Left renal cortex interstitium (tissue), 4 donors: Measurements from ENCODE around the gene WWC2. TPM values are rescaled to one million over a fixed set of nuclear protein-coding genes. Genes with fewer than 3 reads are reported as not detected.
"Not testable (repeated sequence)": the region's sequence is repeated elsewhere in the genome, so short reads cannot be mapped to it uniquely, and the experiment has no call there.

ENCODE experiments used
- DNase-seq, 4 donors: peaks; one replicate each; pipeline ENCODE4 v3.0.0-alpha.2; 2013; ENCODE audit warnings: low read depth in 4 of 4, low spot score in 2 of 4, missing footprints in 1 of 4
- polyA plus RNA-seq, 4 donors: library from polyadenylated mRNA; unstranded; fragments of 120-200 nt; gene quantifications; one replicate each; pipeline ENCODE4 v1.2.1, GENCODE V29; 2013; ENCODE audit not compliant: insufficient read length in 4 of 4

WWC2 gene
- polyA plus RNA-seq, 4 donors, result 47.3 to 68.7 (median 56.7) TPM

- not testable (repeated sequence) for DNase-seq
Measured at GRCh38 chr4:183193730-183194338, 94.8 kb downstream of the WWC2 start.

- DNase-seq, result no peak
Measured at GRCh38 chr4:183195534-183195933, 96.5 kb downstream of the WWC2 start.

GRCh38 chr4:183197140-183197539 is 98.1 kb downstream of the WWC2 start:
- no peak for DNase-seq

DNA sequence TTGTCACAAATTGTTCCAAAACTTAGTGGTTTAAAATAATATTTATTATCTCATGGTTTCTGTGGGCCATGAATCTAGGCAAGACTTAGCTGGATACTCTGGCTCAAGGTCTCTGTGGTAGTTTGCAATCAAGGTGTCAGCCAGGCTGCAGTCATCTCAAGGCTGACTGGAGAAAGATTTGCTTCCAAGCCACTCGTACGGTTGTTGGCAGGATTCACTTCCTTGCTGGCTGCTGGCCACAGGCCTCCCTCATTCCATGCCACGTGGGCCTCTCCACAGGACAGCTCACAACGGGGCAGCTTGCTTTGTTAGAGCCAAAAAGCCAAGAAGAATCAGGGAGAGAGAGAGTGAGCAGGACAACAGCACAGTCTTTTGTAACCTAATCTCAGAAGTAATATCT is 101.4 kb downstream of the WWC2 start:
- no peak for DNase-seq

DNA sequence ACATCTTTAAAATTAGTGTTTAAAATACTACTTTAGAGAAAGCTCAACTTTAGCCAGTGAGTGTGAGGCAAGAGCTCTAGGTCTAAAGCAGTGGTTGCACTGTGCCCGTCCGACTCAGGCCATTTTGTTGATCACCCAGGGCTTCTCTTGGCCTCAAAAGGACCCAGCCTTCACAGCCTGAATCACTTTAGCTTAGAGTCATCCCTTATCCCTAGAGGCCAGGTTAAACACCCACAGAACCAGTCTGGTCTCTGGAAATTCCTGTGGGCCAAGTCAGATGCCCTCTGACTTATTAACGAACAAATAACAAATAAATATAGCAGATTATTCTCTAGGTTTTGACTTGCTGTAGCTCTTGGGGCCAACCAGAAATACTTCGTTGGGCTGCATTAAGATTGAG is 102.3 kb downstream of the WWC2 start:
- no peak for DNase-seq

DNA sequence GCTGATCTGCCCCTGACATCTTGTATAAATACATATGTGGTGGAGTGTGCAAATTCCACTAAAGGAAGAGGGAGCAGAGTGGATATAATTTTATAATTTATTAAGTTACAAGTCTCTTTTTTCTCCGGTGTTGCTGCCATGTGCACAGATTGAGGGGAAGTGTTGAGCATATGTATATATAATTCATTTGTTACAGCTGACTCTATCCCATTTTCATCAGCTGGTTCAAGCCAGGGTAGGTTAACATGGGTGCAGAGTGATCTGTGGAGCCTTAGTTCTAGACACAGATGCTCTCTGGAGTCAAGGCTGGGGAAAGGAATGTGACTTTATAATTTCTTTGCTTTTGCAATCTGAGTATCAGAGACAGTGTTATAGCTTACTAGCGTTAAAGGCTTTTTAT is 103.5 kb downstream of the WWC2 start:
- DNase-seq, result no peak

DNA sequence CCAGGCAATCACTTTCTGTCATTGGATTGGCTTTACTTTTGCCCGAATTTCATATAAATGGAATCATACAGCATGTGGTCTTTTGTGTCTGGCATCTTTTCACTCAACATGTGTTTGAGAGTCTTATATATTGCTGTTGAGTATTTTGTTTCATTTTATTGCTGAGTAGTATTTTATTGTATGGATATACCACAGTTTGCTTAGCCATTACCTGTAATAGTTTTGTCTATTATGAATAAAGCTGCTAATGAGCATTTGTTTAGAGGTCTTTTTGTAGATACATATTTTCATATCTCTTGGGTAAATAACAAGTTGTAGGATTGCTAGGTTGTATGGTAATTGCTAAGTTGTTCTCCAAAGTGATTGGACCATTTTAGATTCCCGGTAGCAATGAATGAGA is 105.7 kb downstream of the WWC2 start:
- DNase-seq, result no peak

DNA sequence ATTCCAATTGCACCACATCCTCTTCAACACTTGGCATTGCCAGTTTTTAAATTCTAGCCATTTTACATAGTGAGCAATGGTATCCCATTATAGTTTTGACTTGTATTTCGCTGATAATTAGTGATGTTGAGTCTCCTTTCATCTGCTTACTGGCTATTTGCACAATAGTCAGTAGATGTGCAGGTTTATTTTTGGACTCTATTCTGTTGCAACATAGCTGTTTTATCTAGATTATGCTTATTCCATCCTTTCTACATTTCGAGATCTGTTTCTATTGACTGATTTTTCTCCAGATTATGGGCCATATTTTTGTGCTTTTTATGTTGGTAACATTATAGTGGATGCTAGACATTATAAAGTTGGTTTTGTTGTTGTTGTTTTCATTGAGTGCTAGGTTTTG is 106.1 kb downstream of the WWC2 start:
- DNase-seq, result no peak

DNA sequence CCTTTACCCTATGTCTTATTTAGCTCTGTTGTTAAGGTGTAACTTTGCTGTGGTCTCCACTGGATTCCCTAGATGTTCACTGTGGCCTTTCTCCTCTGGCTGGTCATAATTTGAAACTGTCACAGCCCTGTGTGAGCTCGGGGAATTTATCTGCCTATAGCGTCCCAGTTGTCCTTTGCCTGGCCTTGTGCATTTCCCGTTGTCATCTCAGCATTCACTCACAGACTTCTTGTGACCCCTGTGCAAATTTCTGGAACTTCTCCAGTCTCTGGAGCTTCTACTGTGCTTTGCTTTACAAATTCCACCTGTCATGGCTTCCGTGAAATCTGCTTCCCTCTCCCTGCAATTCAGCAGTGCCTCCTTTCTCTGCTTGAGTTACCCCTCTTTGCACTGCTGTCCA is 106.7 kb downstream of the WWC2 start:
- peak in 3 of 4 donors; percentile 13 to 37 (median 29) for DNase-seq

DNA sequence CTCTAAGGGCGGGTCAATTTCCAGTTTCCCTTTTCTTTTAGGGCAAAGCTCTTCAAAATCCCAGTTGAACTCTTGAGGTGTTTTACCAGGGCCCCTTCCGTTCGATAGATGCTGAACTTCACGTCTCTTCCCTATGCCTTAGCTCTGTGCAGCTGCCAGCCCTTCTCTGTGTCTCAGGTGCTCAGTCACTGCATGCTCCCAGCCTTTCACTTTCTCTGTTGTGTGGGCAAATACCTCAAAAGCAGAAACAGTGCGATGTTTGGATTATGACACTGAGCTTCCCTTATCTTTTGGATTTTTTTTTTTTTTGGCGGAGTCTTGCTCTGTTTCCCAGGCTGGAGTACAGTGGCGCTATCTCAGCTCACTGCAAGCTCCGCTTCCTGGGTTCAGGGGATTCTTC is 112.5 kb downstream of the WWC2 start:
- DNase-seq, result no peak

- no peak for DNase-seq
Measured at GRCh38 chr4:183213996-183214395, 114.9 kb downstream of the WWC2 start.

- no peak for DNase-seq
Measured at GRCh38 chr4:183214912-183215488, 115.9 kb downstream of the WWC2 start.

GRCh38 chr4:183220236-183220635 is 121.2 kb downstream of the WWC2 start:
- DNase-seq, result no peak

DNA sequence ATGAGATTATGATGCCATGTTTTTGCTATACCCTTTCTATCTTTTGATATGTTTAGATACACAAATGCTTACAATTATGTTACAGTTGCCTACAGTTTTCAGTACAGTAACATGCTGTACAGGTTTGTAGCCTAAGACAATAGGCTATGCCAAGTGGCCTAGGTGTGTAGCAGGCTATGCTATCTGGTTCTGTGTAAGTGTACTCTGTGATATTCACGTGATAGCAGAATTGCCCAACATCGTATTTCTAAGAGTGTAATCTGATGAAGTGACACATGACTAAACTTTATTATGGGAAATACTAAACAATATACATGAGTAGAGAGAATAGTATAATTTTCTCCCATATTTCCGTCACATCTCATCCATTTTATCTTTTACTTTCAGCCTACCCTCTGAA is 124.0 kb downstream of the WWC2 start:
- no peak for DNase-seq

DNA sequence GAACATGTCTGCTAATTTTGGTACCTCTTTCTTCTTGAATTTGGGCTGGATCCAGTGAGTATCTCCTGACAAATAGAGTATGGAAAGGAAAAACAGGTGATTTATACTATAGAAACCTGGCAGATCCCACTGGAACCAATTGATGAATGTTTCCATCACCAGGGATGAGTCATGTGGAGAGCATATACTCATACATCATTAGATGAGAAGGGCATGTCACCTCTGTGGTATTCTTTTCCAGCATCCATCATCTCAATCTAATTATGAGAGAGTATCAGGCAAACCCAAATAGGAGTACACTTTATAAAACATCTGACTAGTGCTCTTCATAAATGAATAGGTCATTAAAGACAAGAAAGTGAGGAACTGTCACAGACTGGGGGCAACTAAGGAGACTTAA is 130.3 kb downstream of the WWC2 start:
- no peak for DNase-seq

- no peak for DNase-seq
Measured at GRCh38 chr4:183240581-183241321, 141.7 kb downstream of the WWC2 start.

GRCh38 chr4:183241322-183241640 is 142.2 kb downstream of the WWC2 start:
- DNase-seq, result no peak

DNA sequence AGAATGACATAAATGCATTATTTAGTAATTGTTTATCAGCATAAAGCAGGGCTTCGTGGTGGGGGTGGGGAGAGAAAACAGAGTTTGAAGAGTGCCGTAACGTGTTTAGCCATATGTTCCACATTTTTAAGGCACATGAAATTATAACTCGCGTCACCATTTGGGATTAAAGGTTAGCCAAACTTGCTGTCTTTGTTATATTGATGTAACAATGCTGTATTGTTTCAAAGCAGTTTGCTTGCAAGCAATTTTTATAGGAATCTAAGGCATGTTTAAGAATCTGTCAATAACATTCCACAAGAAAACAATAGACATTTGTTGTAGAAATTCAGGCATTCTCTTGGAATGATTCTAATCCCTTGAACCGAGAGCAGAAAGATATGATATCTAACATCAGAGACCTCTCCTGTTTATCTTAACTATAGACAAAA is 142.7 kb downstream of the WWC2 start:
- no peak for DNase-seq

- DNase-seq, result no peak
Measured at GRCh38 chr4:183242291-183242690, 143.2 kb downstream of the WWC2 start.

GRCh38 chr4:183244019-183244418 is 145.0 kb downstream of the WWC2 start:
- no peak for DNase-seq

- DNase-seq, result no peak
Measured at GRCh38 chr4:183244506-183244905, 145.4 kb downstream of the WWC2 start.

- no peak for DNase-seq
Measured at GRCh38 chr4:183248201-183248600, 149.1 kb downstream of the WWC2 start.
